SK-N-SH treated with all-trans-retinoic acid at 6 μM for 48 hours (cell line): Measurements from ENCODE around the gene DTNA.

Experiments
- ARNTL ChIP-seq: fragments of 450-650 bp; formaldehyde crosslinking; IDR thresholded peaks from 2 replicates; pipeline ENCODE4 v1.5.0; 2020; ENCODE audit warnings: low read depth, mild to moderate bottlenecking, moderate library complexity, borderline replicate concordance
- OSR1 ChIP-seq: fragments of 250-450 bp; sonication (Bioruptor Pico); IDR thresholded peaks from 2 replicates; pipeline ENCODE4 v1.8.0; 2022; ENCODE audit warnings: moderate library complexity, mild to moderate bottlenecking, inconsistent platforms
- TCF4 ChIP-seq: fragments of 250-450 bp; sonication (Bioruptor Pico); IDR thresholded peaks from 2 replicates; pipeline ENCODE4 v1.8.0; 2021; ENCODE audit warnings: mild to moderate bottlenecking, moderate library complexity, borderline replicate concordance
- TOX ChIP-seq: fragments of 250-450 bp; sonication (Bioruptor Pico); IDR thresholded peaks from 2 replicates; pipeline ENCODE4 v1.8.0; 2021; ENCODE audit warnings: mild to moderate bottlenecking, moderate library complexity, borderline replicate concordance
- ZFP3 ChIP-seq: fragments of 250-450 bp; sonication (Bioruptor Pico); IDR thresholded peaks from 2 replicates; pipeline ENCODE4 v1.5.0; 2020; ENCODE audit warnings: mild to moderate bottlenecking, moderate library complexity
- ZFP30 ChIP-seq: fragments of 450-650 bp; formaldehyde crosslinking; IDR thresholded peaks from 2 replicates; pipeline ENCODE4 v1.5.0; 2022; ENCODE audit warnings: mild to moderate bottlenecking, moderate library complexity
- TF ChIP-seq, protein P1 (sequence below): fragments of 250-450 bp; sonication (Bioruptor Pico); IDR thresholded peaks from 2 replicates; pipeline ENCODE4 v1.8.0; 2020; ENCODE audit warnings: mild to moderate bottlenecking, moderate library complexity, borderline replicate concordance
- TF ChIP-seq, protein P2 (sequence below): fragments of 250-450 bp; sonication (Bioruptor Pico); IDR thresholded peaks from 2 replicates; pipeline ENCODE4 v1.5.1; 2020; ENCODE audit warnings: low read depth, mild to moderate bottlenecking, moderate library complexity

DNA sequence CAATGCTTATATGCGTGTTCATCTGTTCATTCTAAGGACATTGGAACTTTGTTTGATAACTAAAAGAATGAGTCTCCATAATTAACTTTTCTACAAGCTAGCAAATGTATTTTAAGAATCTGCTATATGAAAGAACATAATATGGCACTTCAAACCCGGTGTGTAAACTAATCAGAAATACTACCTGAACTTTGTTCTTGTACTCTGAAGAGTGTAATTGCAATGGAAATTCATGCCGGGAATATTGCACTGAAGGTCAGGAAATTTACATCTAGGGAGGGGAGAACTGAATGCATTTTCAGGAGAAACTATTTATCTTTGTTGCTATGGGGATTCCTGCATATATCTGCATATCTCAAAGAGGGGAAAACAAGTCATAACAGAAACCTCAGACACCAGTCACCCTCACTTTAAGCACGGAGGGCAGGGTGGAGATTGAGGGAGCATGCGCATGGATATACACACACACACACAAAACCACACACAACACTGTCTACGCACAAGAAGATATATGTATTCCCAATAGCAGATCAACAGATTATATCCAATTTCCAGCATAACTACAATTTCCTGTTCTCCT, 76.2 kb downstream of the DTNA start:
- no peak for TF ChIP-seq TCF4 (CRISPR knock-in tag)
- no peak for TF ChIP-seq OSR1
- no peak for TF ChIP-seq ZFP30 (CRISPR knock-in tag)
- TF ChIP-seq ARNTL = no peak
- TF ChIP-seq, protein P1, sequence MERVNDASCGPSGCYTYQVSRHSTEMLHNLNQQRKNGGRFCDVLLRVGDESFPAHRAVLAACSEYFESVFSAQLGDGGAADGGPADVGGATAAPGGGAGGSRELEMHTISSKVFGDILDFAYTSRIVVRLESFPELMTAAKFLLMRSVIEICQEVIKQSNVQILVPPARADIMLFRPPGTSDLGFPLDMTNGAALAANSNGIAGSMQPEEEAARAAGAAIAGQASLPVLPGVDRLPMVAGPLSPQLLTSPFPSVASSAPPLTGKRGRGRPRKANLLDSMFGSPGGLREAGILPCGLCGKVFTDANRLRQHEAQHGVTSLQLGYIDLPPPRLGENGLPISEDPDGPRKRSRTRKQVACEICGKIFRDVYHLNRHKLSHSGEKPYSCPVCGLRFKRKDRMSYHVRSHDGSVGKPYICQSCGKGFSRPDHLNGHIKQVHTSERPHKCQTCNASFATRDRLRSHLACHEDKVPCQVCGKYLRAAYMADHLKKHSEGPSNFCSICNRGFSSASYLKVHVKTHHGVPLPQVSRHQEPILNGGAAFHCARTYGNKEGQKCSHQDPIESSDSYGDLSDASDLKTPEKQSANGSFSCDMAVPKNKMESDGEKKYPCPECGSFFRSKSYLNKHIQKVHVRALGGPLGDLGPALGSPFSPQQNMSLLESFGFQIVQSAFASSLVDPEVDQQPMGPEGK = no peak
- TF ChIP-seq, protein P2, sequence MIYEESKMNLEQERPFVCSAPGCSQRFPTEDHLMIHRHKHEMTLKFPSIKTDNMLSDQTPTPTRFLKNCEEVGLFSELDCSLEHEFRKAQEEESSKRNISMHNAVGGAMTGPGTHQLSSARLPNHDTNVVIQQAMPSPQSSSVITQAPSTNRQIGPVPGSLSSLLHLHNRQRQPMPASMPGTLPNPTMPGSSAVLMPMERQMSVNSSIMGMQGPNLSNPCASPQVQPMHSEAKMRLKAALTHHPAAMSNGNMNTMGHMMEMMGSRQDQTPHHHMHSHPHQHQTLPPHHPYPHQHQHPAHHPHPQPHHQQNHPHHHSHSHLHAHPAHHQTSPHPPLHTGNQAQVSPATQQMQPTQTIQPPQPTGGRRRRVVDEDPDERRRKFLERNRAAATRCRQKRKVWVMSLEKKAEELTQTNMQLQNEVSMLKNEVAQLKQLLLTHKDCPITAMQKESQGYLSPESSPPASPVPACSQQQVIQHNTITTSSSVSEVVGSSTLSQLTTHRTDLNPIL (CRISPR knock-in tag) = no peak
- no peak for TF ChIP-seq ZFP3 (CRISPR knock-in tag)
- TF ChIP-seq TOX (CRISPR knock-in tag) = no peak
